Subcutaneous adipose tissue (tissue), 4 donors: Measurements from ENCODE around the gene IFNAR1. TPM values are rescaled to one million over a fixed set of nuclear protein-coding genes. Genes with fewer than 3 reads are reported as not detected.

Experiments
- CTCF ChIP-seq: fragments of 450-650 bp; IDR thresholded peaks from one replicate; pipeline ENCODE4 v1.5.1; 2016; ENCODE audit warnings: low read depth, mild to moderate bottlenecking, control low read depth, antibody characterized with exemption, moderate library complexity
- total RNA-seq, 4 donors: library from RNA; depleted of rRNA; stranded (reverse); fragments of >200 nt; gene quantifications; one replicate each; pipeline ENCODE4 v1.1.0, GENCODE V29; 2016

Gene IFNAR1
- total RNA-seq, 4 donors from 2014 or later, result 32.4 to 75.7 (median 45.4) TPM

GRCh38 chr21:33403786-33404585 is 79.2 kb downstream of the IFNAR1 start:
- no peak for TF ChIP-seq CTCF

GRCh38 chr21:33406493-33406892 is 81.7 kb downstream of the IFNAR1 start:
- TF ChIP-seq CTCF, result no peak

Other genes starting within 250 kb of the IFNAR1 start
- 10 to 100 TPM; 12.6 to 41.5 (median 13.8) TPM for gene IFNAR2, start 95.0 kb upstream of the IFNAR1 start, total RNA-seq
- gene IL10RB, start 58.6 kb upstream of the IFNAR1 start, total RNA-seq, result 10 to 100 TPM; 19.8 to 83.8 (median 35.1) TPM
- gene IFNGR2, start 78.4 kb downstream of the IFNAR1 start, total RNA-seq, result 100 to 1,000 TPM in 2 of 4 donors, 10 to 100 TPM in 2; 64.2 to 208 (median 106) TPM
- gene TMEM50B, start 155.0 kb downstream of the IFNAR1 start, total RNA-seq, result 10 to 100 TPM; 51.5 to 94.7 (median 81.8) TPM
- gene DNAJC28, start 166.7 kb downstream of the IFNAR1 start, total RNA-seq, result 1 to 10 TPM; 1.3 to 2.7 (median 1.6) TPM
- 100 to 1,000 TPM in 3 of 4 donors, 10 to 100 TPM in 1; 92.9 to 192 (median 128) TPM for gene GART, start 217.1 kb downstream of the IFNAR1 start, total RNA-seq
- gene SON, start 218.1 kb downstream of the IFNAR1 start, total RNA-seq, result 100 to 1,000 TPM; 223 to 312 (median 267) TPM